HCT116 (cell line): ENCODE results near the gene EPHA6. TPM values are rescaled to one million over a fixed set of nuclear protein-coding genes. Genes with fewer than 3 reads are reported as not detected.

Experiments used
- ATAC-seq: fragments of 200-7000 bp; cut with Tn5 transposase; 2 replicates; pipeline ENCODE4 v1.9.1; 2020; ENCODE audit warnings: mild to moderate bottlenecking, moderate library complexity
- BruUV-seq: library from RNA; stranded (reverse); fragments of 400-500 nt; replicated peaks from 2 replicates; lab custom pipeline; 2021; lab: Mats Ljungman, UMichigan
- CTCF ChIA-PET: fragments of 300-600 bp; sonication (Branson Sonifier 250); formaldehyde crosslinking; loops from one replicate; lab custom pipeline; 2021; ENCODE audit warnings: antibody characterized with exemption; lab: Charles Lee
- POLR2A ChIA-PET: fragments of 300-600, 350-600 bp; sonication (Branson Sonifier 250); formaldehyde crosslinking; loops from one replicate; lab custom pipeline; 2021; ENCODE audit warnings: antibody characterized with exemption; lab: Charles Lee
- RAD21 ChIA-PET, 2 experiments: fragments of 300-600 bp; sonication (Branson Sonifier 250); formaldehyde crosslinking; loops; one replicate each; lab custom pipeline; 2023; ENCODE audit warnings: low total read pairs in 2 of 2; ENCODE audit not compliant: uncharacterized antibody in 2 of 2, unreplicated experiment in 2 of 2, low non-redundant PET in 1 of 2; lab: Charles Lee
- DNase-seq: peaks from one replicate; pipeline ENCODE4 v3.0.0-alpha.2; 2010; ENCODE audit warnings: low read depth, low spot score
- H2AFZ ChIP-seq: fragments of 200-600 bp; shearing (Covaris generic), sonication (generic); 2 replicates; pipeline ENCODE4 v1.6.1; 2017; ENCODE audit warnings: low read depth, mixed run types, mixed read lengths, antibody characterized with exemption, low read length; ENCODE audit not compliant: poor library complexity, severe bottlenecking
- H3K27ac ChIP-seq: 2 replicates; pipeline ENCODE4 v1.5.1; 2012; ENCODE audit warnings: low read depth, low read length
- H3K27me3 ChIP-seq: fragments of 200-600 bp; sonication (generic); 2 replicates; pipeline ENCODE4 v1.6.1; 2016; ENCODE audit warnings: mixed run types, low read length, mixed read lengths; ENCODE audit not compliant: insufficient read depth
- H3K36me3 ChIP-seq, 2 experiments: fragments of 200-500 bp in 1 of 2; fragments of 200-600 bp in 1 of 2; sonication (Bioruptor generic) in 1 of 2; sonication (generic) in 1 of 2; 2 replicates each; pipeline versions ENCODE4 v1.5.1 to v1.6.1; 2014 to 2016; ENCODE audit warnings: low read length in 2 of 2, inconsistent platforms in 1 of 2, mixed read lengths in 1 of 2, mixed run types in 1 of 2; ENCODE audit not compliant: insufficient read depth in 2 of 2, control insufficient read depth in 1 of 2
- H3K4me1 ChIP-seq, 2 experiments: fragments of 200-600 bp in 1 of 2; sonication (generic) in 1 of 2; 2 replicates each; pipeline versions ENCODE4 v1.5.1 to v1.6.1; 2012 to 2017; ENCODE audit warnings: low read length in 2 of 2, inconsistent platforms in 1 of 2, mild to moderate bottlenecking in 1 of 2, mixed read lengths in 1 of 2, mixed run types in 1 of 2, moderate library complexity in 1 of 2; ENCODE audit not compliant: insufficient read depth in 2 of 2, control insufficient read depth in 1 of 2
- H3K4me2 ChIP-seq: fragments of 200-600 bp; sonication (generic); 2 replicates; pipeline ENCODE4 v1.6.1; 2017; ENCODE audit warnings: mixed run types, low read length, mixed read lengths
- H3K4me3 ChIP-seq, 2 experiments: fragments of 200-600 bp in 1 of 2; sonication (generic) in 1 of 2; replicated peaks in 1 of 2; 2 replicates each; pipeline ENCODE4 v1.5.1; 2011 to 2016; ENCODE audit warnings: low read length in 2 of 2, control low read depth in 1 of 2, low read depth in 1 of 2, mild to moderate bottlenecking in 1 of 2, mixed read lengths in 1 of 2, mixed run types in 1 of 2
- H3K79me2 ChIP-seq: fragments of 200-600 bp; sonication (generic); 2 replicates; pipeline ENCODE4 v1.6.1; 2017; ENCODE audit warnings: mild to moderate bottlenecking, mixed run types, low read length, moderate library complexity, mixed read lengths; ENCODE audit not compliant: insufficient read depth
- H3K9ac ChIP-seq: fragments of 200-600 bp; sonication (generic); 2 replicates; pipeline ENCODE4 v1.6.1; 2016; ENCODE audit warnings: low read length, mixed read lengths
- H3K9me2 ChIP-seq: fragments of 200-600 bp; sonication (generic), shearing (Covaris generic); 2 replicates; pipeline ENCODE4 v1.6.1; 2017; ENCODE audit warnings: mixed run types, mild to moderate bottlenecking, moderate library complexity; ENCODE audit not compliant: insufficient read depth
- H3K9me3 ChIP-seq, 2 experiments: fragments of 200-500 bp in 1 of 2; fragments of 200-600 bp in 1 of 2; sonication (Bioruptor generic) in 1 of 2; sonication (generic) in 1 of 2; 2 replicates each; pipeline ENCODE4 v1.6.1; 2014 to 2017; ENCODE audit warnings: low read length in 2 of 2, mixed read lengths in 2 of 2, inconsistent platforms in 1 of 2, low read depth in 1 of 2, mild to moderate bottlenecking in 1 of 2, mixed run types in 1 of 2, moderate library complexity in 1 of 2; ENCODE audit not compliant: control insufficient read depth in 1 of 2, insufficient read depth in 1 of 2
- H4K20me1 ChIP-seq: fragments of 200-600 bp; sonication (generic), shearing (Covaris generic); 2 replicates; pipeline ENCODE4 v1.6.1; 2017; ENCODE audit warnings: mixed run types, mild to moderate bottlenecking, moderate library complexity; ENCODE audit not compliant: insufficient read depth
- CBX3 ChIP-seq: IDR thresholded peaks from 2 replicates; pipeline ENCODE4 v1.6.1; 2012; ENCODE audit warnings: low read depth
- EGR1 ChIP-seq: IDR thresholded peaks from 2 replicates; pipeline ENCODE4 v1.6.1; 2012; ENCODE audit warnings: low read depth
- EZH2 ChIP-seq: fragments of 200-600 bp; sonication (generic); IDR thresholded peaks from 2 replicates; pipeline ENCODE4 v1.6.1; 2017; ENCODE audit warnings: antibody characterized with exemption, mixed run types
- EZH2phosphoT487 ChIP-seq: fragments of 200-600 bp; IDR thresholded peaks from 2 replicates; pipeline ENCODE4 v1.6.1; 2018; ENCODE audit warnings: antibody characterized with exemption, borderline replicate concordance
- FOSL1 ChIP-seq: IDR thresholded peaks from 2 replicates; pipeline ENCODE4 v1.6.1; 2012; ENCODE audit warnings: low read depth
- RAD21 ChIP-seq: IDR thresholded peaks from 2 replicates; pipeline ENCODE4 v1.6.1; 2012; ENCODE audit warnings: low read depth, mild to moderate bottlenecking
- SP1 ChIP-seq: IDR thresholded peaks from 2 replicates; pipeline ENCODE4 v1.6.1; 2012; ENCODE audit warnings: low read depth
- YY1 ChIP-seq: IDR thresholded peaks from 2 replicates; pipeline ENCODE4 v1.6.1; 2011; ENCODE audit warnings: low read length, low read depth, moderate library complexity, mild to moderate bottlenecking; ENCODE audit not compliant: insufficient replicate concordance; ENCODE audit errors: extremely low read depth
- ZFX ChIP-seq: fragments of 450-650 bp; IDR thresholded peaks from 2 replicates; pipeline ENCODE4 v1.6.1; 2017
- intact Hi-C: fragments of 100-400 bp; cut with micrococcal nuclease; formaldehyde crosslinking; loops from 2 replicates; pipeline ENCODE4 v1.10.0; 2022
- total RNA-seq: library from RNA; stranded (reverse); gene quantifications from one replicate; pipeline ENCODE4 v1.2.1, GENCODE V29; 2021; ENCODE audit not compliant: unreplicated experiment
- TF ChIP-seq, protein P1 (sequence below): IDR thresholded peaks from 2 replicates; pipeline ENCODE4 v1.6.1; 2012
- TF ChIP-seq, protein P2 (sequence below): IDR thresholded peaks from 2 replicates; pipeline ENCODE4 v1.6.1; 2011; ENCODE audit warnings: mild to moderate bottlenecking, low read length, moderate library complexity; ENCODE audit not compliant: insufficient replicate concordance; ENCODE audit errors: extremely low read depth

Gene EPHA6
- total RNA-seq, 1 experiment from 2014 or later, result not detected

DNA sequence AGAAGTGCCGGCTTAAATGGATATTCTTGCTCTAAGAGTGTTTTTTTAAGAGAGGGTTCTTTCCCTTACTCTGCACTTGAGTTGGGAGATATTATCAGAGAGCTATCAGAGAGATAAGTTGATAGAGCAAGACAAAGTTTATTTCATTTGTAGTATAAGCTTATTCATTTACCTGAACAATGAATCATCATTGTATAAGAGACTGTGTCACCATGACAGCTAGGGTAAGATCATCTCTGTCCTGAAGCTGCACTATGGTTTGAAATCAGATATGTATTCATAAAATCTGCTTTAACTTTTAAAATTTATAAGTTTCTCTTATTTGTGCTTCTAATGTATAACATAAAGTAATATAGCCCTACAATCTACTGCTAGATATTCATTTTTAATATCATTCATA lies 822.1 kb downstream of the EPHA6 start:
- Histone ChIP-seq H3K36me3 (no peaks in the 10 kb centered on the region), H3K4me3 (no peak overlapping the region), H3K27ac (no peak overlapping the region), H3K4me1 (no peaks in the 10 kb centered on the region), H4K20me1 (no peaks in the 10 kb centered on the region), H3K79me2 (no peaks in the 10 kb centered on the region), H3K9ac (no peak overlapping the region), H3K27me3 (no peaks in the 10 kb centered on the region), H2AFZ (no peak overlapping the region), H3K9me3 (no peaks in the 10 kb centered on the region), H3K4me2 (no peak overlapping the region), H3K9me2 (no peaks in the 10 kb centered on the region)
- ChIA-PET POLR2A (no interaction called here), RAD21 (no interaction called here), CTCF (no interaction called here)
- intact Hi-C loops, result no loop called here
- no peak for TF ChIP-seq FOSL1
- no peak for TF ChIP-seq EZH2
- TF ChIP-seq CBX3, result no peak
- no peak for TF ChIP-seq SP1
- no peak for TF ChIP-seq RAD21
- no peak for TF ChIP-seq EGR1
- TF ChIP-seq YY1, result no peak
- TF ChIP-seq, protein P1, sequence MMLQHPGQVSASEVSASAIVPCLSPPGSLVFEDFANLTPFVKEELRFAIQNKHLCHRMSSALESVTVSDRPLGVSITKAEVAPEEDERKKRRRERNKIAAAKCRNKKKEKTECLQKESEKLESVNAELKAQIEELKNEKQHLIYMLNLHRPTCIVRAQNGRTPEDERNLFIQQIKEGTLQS, result no peak
- no peak for TF ChIP-seq ZFX
- TF ChIP-seq EZH2phosphoT487, result no peak
- TF ChIP-seq, protein P2, sequence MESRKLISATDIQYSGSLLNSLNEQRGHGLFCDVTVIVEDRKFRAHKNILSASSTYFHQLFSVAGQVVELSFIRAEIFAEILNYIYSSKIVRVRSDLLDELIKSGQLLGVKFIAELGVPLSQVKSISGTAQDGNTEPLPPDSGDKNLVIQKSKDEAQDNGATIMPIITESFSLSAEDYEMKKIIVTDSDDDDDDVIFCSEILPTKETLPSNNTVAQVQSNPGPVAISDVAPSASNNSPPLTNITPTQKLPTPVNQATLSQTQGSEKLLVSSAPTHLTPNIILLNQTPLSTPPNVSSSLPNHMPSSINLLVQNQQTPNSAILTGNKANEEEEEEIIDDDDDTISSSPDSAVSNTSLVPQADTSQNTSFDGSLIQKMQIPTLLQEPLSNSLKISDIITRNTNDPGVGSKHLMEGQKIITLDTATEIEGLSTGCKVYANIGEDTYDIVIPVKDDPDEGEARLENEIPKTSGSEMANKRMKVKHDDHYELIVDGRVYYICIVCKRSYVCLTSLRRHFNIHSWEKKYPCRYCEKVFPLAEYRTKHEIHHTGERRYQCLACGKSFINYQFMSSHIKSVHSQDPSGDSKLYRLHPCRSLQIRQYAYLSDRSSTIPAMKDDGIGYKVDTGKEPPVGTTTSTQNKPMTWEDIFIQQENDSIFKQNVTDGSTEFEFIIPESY, result no peak
- no TSS peak for BruUV-seq
- no peak for DNase-seq
- ATAC-seq, result no peak
